ENCODE data around the gene GPC5.

The GPC5 gene

DNA sequence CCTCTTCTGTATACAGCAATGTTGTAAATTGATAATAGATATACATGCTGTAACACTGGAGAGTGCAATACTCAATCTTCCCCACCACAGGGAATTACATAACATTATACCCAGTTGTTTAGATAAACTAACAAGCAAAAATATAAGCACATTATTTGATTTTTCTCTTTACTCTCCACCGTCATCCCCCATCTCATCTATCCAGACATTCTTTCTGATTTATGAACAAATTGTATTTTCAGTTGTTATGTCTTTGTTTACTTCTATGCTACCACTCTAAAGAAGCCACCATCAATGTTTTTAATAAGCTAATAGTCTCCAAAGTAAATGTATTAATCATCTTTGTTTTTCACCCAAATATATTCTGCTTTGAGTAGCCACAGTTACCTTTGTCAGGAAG lies 1337.5 kb downstream of the GPC5 start:
- Histone ChIP-seq H3K36me3 (ENCODE audit: low read length) (no peaks in the 10 kb centered on the region), H3F3A (ENCODE audit: insufficient read depth) (no peaks in the 10 kb centered on the region), H2AFZ (ENCODE audit: low read depth, low read length, severe bottlenecking) (no peak overlapping the region), H3K4me2 (ENCODE audit: low read depth, low read length, poor library complexity, severe bottlenecking) (no peak overlapping the region), H4K20me1 (ENCODE audit: low read depth, low read length) (no peaks in the 10 kb centered on the region), H3K9me3 (ENCODE audit: insufficient read depth, low read length) (no peaks in the 10 kb centered on the region), H3K27me3 (ENCODE audit: low read length) (no peaks in the 10 kb centered on the region), H3K27ac (ENCODE audit: low read depth, low read length) (no peak overlapping the region), H3K9me2 (replicated peaks; ENCODE audit: insufficient read depth, low read length) (no peaks in the 10 kb centered on the region), H3K9ac (ENCODE audit: low read length) (no peak overlapping the region), H3K79me2 (ENCODE audit: insufficient read depth, low read length) (no peaks in the 10 kb centered on the region), H3K4me3 (ENCODE audit: insufficient read depth, low read length, poor library complexity, severe bottlenecking) (no peak overlapping the region)
- TF ChIP-seq, protein P1, sequence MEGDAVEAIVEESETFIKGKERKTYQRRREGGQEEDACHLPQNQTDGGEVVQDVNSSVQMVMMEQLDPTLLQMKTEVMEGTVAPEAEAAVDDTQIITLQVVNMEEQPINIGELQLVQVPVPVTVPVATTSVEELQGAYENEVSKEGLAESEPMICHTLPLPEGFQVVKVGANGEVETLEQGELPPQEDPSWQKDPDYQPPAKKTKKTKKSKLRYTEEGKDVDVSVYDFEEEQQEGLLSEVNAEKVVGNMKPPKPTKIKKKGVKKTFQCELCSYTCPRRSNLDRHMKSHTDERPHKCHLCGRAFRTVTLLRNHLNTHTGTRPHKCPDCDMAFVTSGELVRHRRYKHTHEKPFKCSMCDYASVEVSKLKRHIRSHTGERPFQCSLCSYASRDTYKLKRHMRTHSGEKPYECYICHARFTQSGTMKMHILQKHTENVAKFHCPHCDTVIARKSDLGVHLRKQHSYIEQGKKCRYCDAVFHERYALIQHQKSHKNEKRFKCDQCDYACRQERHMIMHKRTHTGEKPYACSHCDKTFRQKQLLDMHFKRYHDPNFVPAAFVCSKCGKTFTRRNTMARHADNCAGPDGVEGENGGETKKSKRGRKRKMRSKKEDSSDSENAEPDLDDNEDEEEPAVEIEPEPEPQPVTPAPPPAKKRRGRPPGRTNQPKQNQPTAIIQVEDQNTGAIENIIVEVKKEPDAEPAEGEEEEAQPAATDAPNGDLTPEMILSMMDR (IDR thresholded peaks at IDR 0.05; ENCODE audit: insufficient read depth, low read length, poor library complexity, severe bottlenecking), result no peak
- TF ChIP-seq EZH2phosphoT487 (conservative IDR thresholded peaks at IDR 0.05; ENCODE audit: low read length), result no peak

DNA sequence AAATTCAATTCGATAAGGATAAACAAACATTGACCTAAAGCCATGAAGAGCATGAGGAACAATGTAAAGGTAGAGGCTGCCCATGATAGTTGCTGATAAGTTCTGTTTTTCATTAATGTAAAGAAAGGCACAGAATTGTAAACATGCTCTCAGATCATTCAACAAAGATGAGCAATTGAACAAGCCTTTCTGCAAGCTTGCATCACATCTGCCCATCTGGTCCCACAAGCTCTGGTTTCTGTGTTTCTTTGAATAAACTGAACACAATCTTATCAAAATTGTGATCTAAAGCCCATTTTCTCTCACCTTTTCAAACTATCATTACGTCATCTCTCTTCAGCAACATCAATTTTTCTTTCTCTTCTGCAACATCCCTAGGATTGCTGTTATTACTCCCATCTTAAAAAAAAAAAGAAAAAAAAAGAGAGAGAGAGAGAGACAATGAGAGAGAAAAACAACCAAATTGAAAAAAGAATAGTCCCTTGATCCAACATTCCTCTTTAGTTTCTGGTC lies 1340.9 kb downstream of the GPC5 start:
- Histone ChIP-seq H3K9ac (ENCODE audit: low read length) (no peak overlapping the region), H3K36me3 (ENCODE audit: low read length) (no peaks in the 10 kb centered on the region), H3K27ac (ENCODE audit: low read depth, low read length) (no peak overlapping the region), H3K4me3 (ENCODE audit: insufficient read depth, low read length, poor library complexity, severe bottlenecking) (no peak overlapping the region), H2AFZ (ENCODE audit: low read depth, low read length, severe bottlenecking) (no peak overlapping the region), H3F3A (ENCODE audit: insufficient read depth) (no peaks in the 10 kb centered on the region), H3K9me3 (ENCODE audit: insufficient read depth, low read length) (0 out of 2 replicates have a peak, but pooled peaks cover 3% of the 10 kb centered on the region), H3K4me2 (ENCODE audit: low read depth, low read length, poor library complexity, severe bottlenecking) (no peak overlapping the region), H3K79me2 (ENCODE audit: insufficient read depth, low read length) (no peaks in the 10 kb centered on the region), H3K9me2 (replicated peaks; ENCODE audit: insufficient read depth, low read length) (no peaks in the 10 kb centered on the region), H3K27me3 (ENCODE audit: low read length) (no peaks in the 10 kb centered on the region), H4K20me1 (ENCODE audit: low read depth, low read length) (no peaks in the 10 kb centered on the region)
- TF ChIP-seq, protein P1 (IDR thresholded peaks at IDR 0.05; ENCODE audit: insufficient read depth, low read length, poor library complexity, severe bottlenecking), result no peak
- TF ChIP-seq EZH2phosphoT487 (conservative IDR thresholded peaks at IDR 0.05; ENCODE audit: low read length), result no peak

DNA sequence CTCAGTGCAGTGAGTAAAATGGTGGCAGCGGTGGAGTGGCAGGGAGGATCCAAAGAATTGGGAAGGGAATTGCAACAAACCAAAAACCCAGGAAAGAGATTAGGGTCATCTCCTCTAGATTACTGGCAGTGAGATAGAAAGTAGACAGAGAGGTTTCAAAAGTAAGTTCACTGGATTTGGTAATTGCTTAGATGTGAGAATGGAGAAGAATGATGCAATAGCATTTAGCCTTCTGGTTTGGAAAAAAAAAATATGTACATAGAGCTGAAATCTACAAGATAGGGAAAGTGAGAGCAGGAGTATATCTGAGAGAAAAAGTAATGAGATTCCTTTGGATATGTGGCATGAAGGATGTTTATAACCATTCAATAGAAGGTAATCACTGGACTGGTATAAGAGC lies 1345.6 kb downstream of the GPC5 start:
- Histone ChIP-seq H2AFZ (ENCODE audit: low read depth, low read length, severe bottlenecking) (no peak overlapping the region), H3K36me3 (ENCODE audit: low read length) (no peaks in the 10 kb centered on the region), H3K27me3 (ENCODE audit: low read length) (no peaks in the 10 kb centered on the region), H3K9me3 (ENCODE audit: insufficient read depth, low read length) (0 out of 2 replicates have a peak, but pooled peaks cover 3% of the 10 kb centered on the region), H3K79me2 (ENCODE audit: insufficient read depth, low read length) (no peaks in the 10 kb centered on the region), H4K20me1 (ENCODE audit: low read depth, low read length) (no peaks in the 10 kb centered on the region), H3F3A (ENCODE audit: insufficient read depth) (no peaks in the 10 kb centered on the region), H3K9me2 (replicated peaks; ENCODE audit: insufficient read depth, low read length) (no peaks in the 10 kb centered on the region), H3K4me3 (ENCODE audit: insufficient read depth, low read length, poor library complexity, severe bottlenecking) (no peak overlapping the region), H3K4me2 (ENCODE audit: low read depth, low read length, poor library complexity, severe bottlenecking) (no peak overlapping the region), H3K27ac (ENCODE audit: low read depth, low read length) (no peak overlapping the region), H3K9ac (ENCODE audit: low read length) (no peak overlapping the region)
- TF ChIP-seq EZH2phosphoT487 (conservative IDR thresholded peaks at IDR 0.05; ENCODE audit: low read length), result no peak
- TF ChIP-seq, protein P1 (IDR thresholded peaks at IDR 0.05; ENCODE audit: insufficient read depth, low read length, poor library complexity, severe bottlenecking), result no peak

Data from SU-DHL-6 (cell line).